ENCODE data around the gene ZNF74.
A peak's percentile ranks its signal among the peaks of the same experiment; 100 is the strongest.

The ZNF74 gene

GRCh38 chr22:20395181-20395906 is 1.4 kb downstream of the ZNF74 start:
- no peak for TF ChIP-seq CTCF (IDR thresholded peaks at IDR 0.05; ENCODE audit: unreplicated experiment in 3 of 3)
- Mint-ChIP-seq H3K4me3 (peak overlapping the region; percentile 93 to 96 (median 93)), H3K9me3 (no peaks in the 10 kb centered on the region), H3K27me3 (ENCODE audit: low read depth) (peaks cover 4% of the 10 kb centered on the region), H3K4me1 (peaks cover 44% of the 10 kb centered on the region), H3K36me3 (ENCODE audit: low read depth) (peaks cover 8% of the 10 kb centered on the region), H3K27ac (peak overlapping the region; percentile 64 to 91 (median 65))

- peaks cover 12% of the 10 kb centered on the region for H3K36me3 Mint-ChIP-seq (ENCODE audit: low read depth)
- H3K4me1 Mint-ChIP-seq = peaks cover 44% of the 10 kb centered on the region
Measured at GRCh38 chr22:20395907-20396287, 1.9 kb downstream of the ZNF74 start.

GRCh38 chr22:20396639-20397038 is 2.7 kb downstream of the ZNF74 start:
- TF ChIP-seq CTCF (IDR thresholded peaks at IDR 0.05; ENCODE audit: unreplicated experiment in 3 of 3) = no peak
- peaks cover 44% of the 10 kb centered on the region for H3K4me1 Mint-ChIP-seq
- H3K9me3 Mint-ChIP-seq = no peaks in the 10 kb centered on the region
- peaks cover 4% of the 10 kb centered on the region for H3K27me3 Mint-ChIP-seq (ENCODE audit: low read depth)
- peak overlapping the region; percentile 93 to 96 (median 93) for H3K4me3 Mint-ChIP-seq
- peak overlapping the region in 2 of 3 experiments; percentile 2 to 18 for H3K27ac Mint-ChIP-seq
- peaks cover 14% of the 10 kb centered on the region for H3K36me3 Mint-ChIP-seq (ENCODE audit: low read depth)

More at GRCh38 chr22:20395907-20396287, 1.9 kb downstream of the ZNF74 start:
- H3K27ac Mint-ChIP-seq = peak overlapping the region in 2 of 3 experiments; percentile 18 to 64
- TF ChIP-seq CTCF (IDR thresholded peaks at IDR 0.05; ENCODE audit: unreplicated experiment in 3 of 3) = no peak
- H3K9me3 Mint-ChIP-seq = no peaks in the 10 kb centered on the region
- peak overlapping the region; percentile 93 to 96 (median 93) for H3K4me3 Mint-ChIP-seq
- peaks cover 4% of the 10 kb centered on the region for H3K27me3 Mint-ChIP-seq (ENCODE audit: low read depth)

GRCh38 chr22:20397498-20397897 is 3.5 kb downstream of the ZNF74 start:
- H3K9me3 Mint-ChIP-seq = no peaks in the 10 kb centered on the region
- peaks cover 4% of the 10 kb centered on the region for H3K27me3 Mint-ChIP-seq (ENCODE audit: low read depth)
- peaks cover 44% of the 10 kb centered on the region for H3K4me1 Mint-ChIP-seq
- TF ChIP-seq CTCF (IDR thresholded peaks at IDR 0.05; ENCODE audit: unreplicated experiment in 3 of 3) = no peak
- H3K4me3 Mint-ChIP-seq = peak overlapping the region; percentile 21 to 58 (median 38)
- no peak overlapping the region for H3K27ac Mint-ChIP-seq
- peaks cover 17% of the 10 kb centered on the region for H3K36me3 Mint-ChIP-seq (ENCODE audit: low read depth)

- Mint-ChIP-seq H3K9me3 (no peaks in the 10 kb centered on the region), H3K27me3 (ENCODE audit: low read depth) (peaks cover 4% of the 10 kb centered on the region), H3K27ac (no peak overlapping the region)
Measured at GRCh38 chr22:20398420-20398819, 4.5 kb downstream of the ZNF74 start.

More at GRCh38 chr22:20398420-20398819, 4.5 kb downstream of the ZNF74 start:
- peaks cover 44% of the 10 kb centered on the region for H3K4me1 Mint-ChIP-seq
- H3K4me3 Mint-ChIP-seq = peak overlapping the region in 2 of 3 experiments; percentile 15 to 42
- no peak for TF ChIP-seq CTCF (IDR thresholded peaks at IDR 0.05; ENCODE audit: unreplicated experiment in 3 of 3)
- peaks cover 24% of the 10 kb centered on the region for H3K36me3 Mint-ChIP-seq (ENCODE audit: low read depth)
